K562 (cell line): ENCODE data around the gene BMP15.

Experiments used
- EZH2 ChIP-seq: IDR thresholded peaks from 2 replicates; pipeline ENCODE4 v1.6.1; 2012; ENCODE audit warnings: low read depth, mild to moderate bottlenecking, inconsistent platforms, low read length, borderline replicate concordance
- JUND ChIP-seq, 2 experiments: IDR thresholded peaks; 2 replicates in 1 of 2; 3 replicates in 1 of 2; pipeline ENCODE4 v1.6.1; 2011; ENCODE audit warnings: borderline replicate concordance in 2 of 2, low read depth in 2 of 2, low read length in 2 of 2, improper control_type of control experiment in 1 of 2, missing biosample characterization in 1 of 2, missing genetic modification characterization in 1 of 2, missing genetic modification reagents in 1 of 2
- KAT7 ChIP-seq: sonication (generic); formaldehyde crosslinking; IDR thresholded peaks from 2 replicates; pipeline ENCODE4 v1.8.0; 2022; ENCODE audit warnings: missing genetic modification reagents, mild to moderate bottlenecking, borderline replicate concordance
- POLR2AphosphoS5 ChIP-seq: IDR thresholded peaks from 2 replicates; pipeline ENCODE4 v1.6.1; 2011; ENCODE audit warnings: mild to moderate bottlenecking, low read depth, low read length, moderate library complexity; ENCODE audit not compliant: control insufficient read depth, insufficient read depth
- SIX5 ChIP-seq, 2 experiments: IDR thresholded peaks; 2 replicates each; pipeline ENCODE4 v1.6.1; 2011; ENCODE audit warnings: low read length in 2 of 2, borderline replicate concordance in 1 of 2, low read depth in 1 of 2, mild to moderate bottlenecking in 1 of 2, moderate library complexity in 1 of 2; ENCODE audit not compliant: insufficient read depth in 1 of 2
- SMARCB1 ChIP-seq: IDR thresholded peaks from 2 replicates; pipeline ENCODE4 v1.6.1; 2011; ENCODE audit warnings: improper control_type of control experiment, low read depth; ENCODE audit not compliant: insufficient read length
- SP1 ChIP-seq: sonication (generic); formaldehyde crosslinking; IDR thresholded peaks from 2 replicates; pipeline ENCODE4 v1.8.1; 2022; ENCODE audit warnings: mild to moderate bottlenecking, missing genetic modification reagents
- ZKSCAN1 ChIP-seq: fragments of 150-350 bp; IDR thresholded peaks from 2 replicates; pipeline ENCODE4 v1.6.1; 2016; ENCODE audit warnings: low read depth, low read length
- ZNF324 ChIP-seq: fragments of 250-450 bp; sonication (Bioruptor Pico); IDR thresholded peaks from 2 replicates; pipeline ENCODE4 v1.4.0; 2020; ENCODE audit warnings: mild to moderate bottlenecking
- TF ChIP-seq, protein P1 (sequence below), 2 experiments: fragments of 450-650 bp in 1 of 2; sonication (generic) in 1 of 2; formaldehyde crosslinking in 1 of 2; IDR thresholded peaks in 1 of 2; conservative IDR thresholded peaks in 1 of 2; 2 replicates each; pipeline versions ENCODE4 v1.6.1 to v1.8.1; 2016 to 2023; ENCODE audit warnings: mild to moderate bottlenecking in 2 of 2, moderate library complexity in 2 of 2, inconsistent platforms in 1 of 2, missing genetic modification reagents in 1 of 2
- TF ChIP-seq, protein P2 (sequence below): sonication (generic); formaldehyde crosslinking; IDR thresholded peaks from 2 replicates; pipeline ENCODE4 v1.8.0; 2022; ENCODE audit warnings: mild to moderate bottlenecking, missing genetic modification reagents

DNA sequence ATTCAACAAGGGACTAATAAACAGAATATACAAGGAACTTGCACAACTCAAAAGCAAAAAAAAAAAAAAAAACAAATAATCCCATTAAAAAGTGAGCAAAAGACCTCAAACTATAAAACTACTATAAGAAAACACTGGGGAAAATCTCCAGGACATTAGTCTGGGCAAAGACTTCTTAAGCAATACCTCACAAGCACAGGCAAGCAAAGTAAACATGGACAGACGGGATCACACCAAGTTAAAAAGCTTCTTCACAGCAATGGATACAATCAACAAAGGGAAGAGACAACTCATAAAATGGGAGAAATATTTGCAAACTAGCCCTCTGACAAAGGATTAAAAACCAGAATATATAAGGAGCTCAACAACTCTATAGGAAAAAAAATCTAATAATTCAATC is 17.1 kb upstream of the BMP15 start:
- TF ChIP-seq SIX5 (IDR thresholded peaks at IDR 0.05; ENCODE audit: borderline replicate concordance in 1 of 2, insufficient read depth in 1 of 2, low read depth in 1 of 2, low read length in 2 of 2) = no peak
- no peak for TF ChIP-seq ZKSCAN1
- no peak for TF ChIP-seq EZH2
- TF ChIP-seq, protein P1, sequence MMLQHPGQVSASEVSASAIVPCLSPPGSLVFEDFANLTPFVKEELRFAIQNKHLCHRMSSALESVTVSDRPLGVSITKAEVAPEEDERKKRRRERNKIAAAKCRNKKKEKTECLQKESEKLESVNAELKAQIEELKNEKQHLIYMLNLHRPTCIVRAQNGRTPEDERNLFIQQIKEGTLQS (IDR thresholded peaks at IDR 0.05) = no peak
- TF ChIP-seq, protein P1 (CRISPR knock-in tag; conservative IDR thresholded peaks at IDR 0.05) = no peak
- TF ChIP-seq, protein P2, sequence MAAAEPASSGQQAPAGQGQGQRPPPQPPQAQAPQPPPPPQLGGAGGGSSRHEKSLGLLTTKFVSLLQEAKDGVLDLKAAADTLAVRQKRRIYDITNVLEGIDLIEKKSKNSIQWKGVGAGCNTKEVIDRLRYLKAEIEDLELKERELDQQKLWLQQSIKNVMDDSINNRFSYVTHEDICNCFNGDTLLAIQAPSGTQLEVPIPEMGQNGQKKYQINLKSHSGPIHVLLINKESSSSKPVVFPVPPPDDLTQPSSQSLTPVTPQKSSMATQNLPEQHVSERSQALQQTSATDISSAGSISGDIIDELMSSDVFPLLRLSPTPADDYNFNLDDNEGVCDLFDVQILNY = no peak
- no peak for TF ChIP-seq SMARCB1
- no peak for TF ChIP-seq POLR2AphosphoS5
- TF ChIP-seq SP1 = no peak
- TF ChIP-seq ZNF324 = no peak
- no peak for TF ChIP-seq JUND (IDR thresholded peaks at IDR 0.05; ENCODE audit: borderline replicate concordance, low read depth, low read length)
- no peak for TF ChIP-seq JUND (tag; IDR thresholded peaks at IDR 0.05; ENCODE audit: borderline replicate concordance, low read depth, low read length)
- TF ChIP-seq KAT7 = no peak
